ENCODE results near the gene RAPGEF3.

RAPGEF3 gene

DNA sequence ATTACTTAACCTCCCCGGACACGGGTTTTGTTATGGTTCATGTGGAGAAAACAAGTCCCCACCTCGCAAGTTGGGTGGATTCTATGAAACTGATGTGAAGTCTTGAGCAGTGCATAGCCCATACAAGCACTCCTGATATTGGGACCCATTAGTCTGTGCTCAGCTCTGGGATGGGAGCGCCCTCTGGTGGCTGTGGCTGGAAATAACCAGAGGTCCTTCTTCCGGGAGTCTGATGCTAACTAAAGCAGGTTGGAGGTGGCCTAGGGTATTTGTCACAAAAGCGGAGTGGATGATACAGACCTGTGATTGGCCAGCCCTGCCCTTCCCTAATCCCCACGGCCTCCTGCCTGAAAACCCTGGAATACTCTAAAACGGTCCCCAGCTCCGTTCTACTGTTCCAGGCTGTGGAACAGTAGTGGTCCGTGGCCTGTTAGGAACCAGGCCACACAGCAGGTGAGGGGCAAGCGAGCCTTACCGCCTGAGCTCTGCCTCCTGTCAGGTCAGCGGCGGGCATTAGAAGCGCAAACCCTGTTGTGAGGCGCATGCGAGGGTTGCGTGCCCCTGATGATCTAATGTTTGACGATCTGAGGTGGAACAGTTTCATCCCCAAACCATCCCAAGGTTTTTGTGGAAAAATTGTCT, 20.7 kb upstream of the RAPGEF3 start:
- TF ChIP-seq POLR2A (IDR thresholded peaks at IDR 0.05; ENCODE audit: extremely low read depth, insufficient read length) (no peak), MYC (IDR thresholded peaks at IDR 0.05; ENCODE audit: low read depth, low read length) (peak; percentile 39; the same call in 1 of the 2 replicates)
- TF ChIP-seq, protein P1, sequence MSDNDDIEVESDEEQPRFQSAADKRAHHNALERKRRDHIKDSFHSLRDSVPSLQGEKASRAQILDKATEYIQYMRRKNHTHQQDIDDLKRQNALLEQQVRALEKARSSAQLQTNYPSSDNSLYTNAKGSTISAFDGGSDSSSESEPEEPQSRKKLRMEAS (IDR thresholded peaks at IDR 0.05; ENCODE audit: low read depth, low read length), result peak; percentile 21; the same call in 1 of the 2 replicates
- TF ChIP-seq, protein P2, sequence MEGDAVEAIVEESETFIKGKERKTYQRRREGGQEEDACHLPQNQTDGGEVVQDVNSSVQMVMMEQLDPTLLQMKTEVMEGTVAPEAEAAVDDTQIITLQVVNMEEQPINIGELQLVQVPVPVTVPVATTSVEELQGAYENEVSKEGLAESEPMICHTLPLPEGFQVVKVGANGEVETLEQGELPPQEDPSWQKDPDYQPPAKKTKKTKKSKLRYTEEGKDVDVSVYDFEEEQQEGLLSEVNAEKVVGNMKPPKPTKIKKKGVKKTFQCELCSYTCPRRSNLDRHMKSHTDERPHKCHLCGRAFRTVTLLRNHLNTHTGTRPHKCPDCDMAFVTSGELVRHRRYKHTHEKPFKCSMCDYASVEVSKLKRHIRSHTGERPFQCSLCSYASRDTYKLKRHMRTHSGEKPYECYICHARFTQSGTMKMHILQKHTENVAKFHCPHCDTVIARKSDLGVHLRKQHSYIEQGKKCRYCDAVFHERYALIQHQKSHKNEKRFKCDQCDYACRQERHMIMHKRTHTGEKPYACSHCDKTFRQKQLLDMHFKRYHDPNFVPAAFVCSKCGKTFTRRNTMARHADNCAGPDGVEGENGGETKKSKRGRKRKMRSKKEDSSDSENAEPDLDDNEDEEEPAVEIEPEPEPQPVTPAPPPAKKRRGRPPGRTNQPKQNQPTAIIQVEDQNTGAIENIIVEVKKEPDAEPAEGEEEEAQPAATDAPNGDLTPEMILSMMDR (IDR thresholded peaks at IDR 0.05; ENCODE audit: low read depth, low read length), result peak; percentile 97
- H3K4me3 ChIP-seq (ENCODE audit: low read depth, low read length), result no peak overlapping the region
- DNase-seq (ENCODE audit: low read depth), result peak; percentile 90

DNA sequence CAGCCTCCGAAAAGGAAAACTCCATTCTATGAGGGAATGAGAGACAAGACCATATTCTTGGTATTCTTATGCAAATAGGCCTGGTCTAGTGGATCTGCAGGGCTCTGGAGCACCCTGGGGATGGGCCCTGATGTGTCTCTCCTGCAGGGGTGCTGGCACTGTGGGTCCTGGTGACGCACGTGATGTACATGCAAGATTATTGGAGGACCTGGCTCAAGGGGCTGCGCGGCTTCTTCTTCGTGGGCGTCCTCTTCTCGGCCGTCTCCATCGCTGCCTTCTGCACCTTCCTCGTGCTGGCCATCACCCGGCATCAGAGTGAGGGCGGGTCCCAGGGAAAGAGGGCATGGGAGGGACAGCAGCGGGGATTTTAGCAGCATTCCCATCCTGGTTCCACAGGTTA, 20.2 kb upstream of the RAPGEF3 start:
- TF ChIP-seq, protein P2 (IDR thresholded peaks at IDR 0.05; ENCODE audit: low read depth, low read length), result no peak
- TF ChIP-seq MYC (IDR thresholded peaks at IDR 0.05; ENCODE audit: low read depth, low read length) (no peak), POLR2A (IDR thresholded peaks at IDR 0.05; ENCODE audit: extremely low read depth, insufficient read length) (no peak)
- TF ChIP-seq, protein P1 (IDR thresholded peaks at IDR 0.05; ENCODE audit: low read depth, low read length), result no peak
- DNase-seq (ENCODE audit: low read depth), result no peak
- no peak overlapping the region for H3K4me3 ChIP-seq (ENCODE audit: low read depth, low read length)

DNA sequence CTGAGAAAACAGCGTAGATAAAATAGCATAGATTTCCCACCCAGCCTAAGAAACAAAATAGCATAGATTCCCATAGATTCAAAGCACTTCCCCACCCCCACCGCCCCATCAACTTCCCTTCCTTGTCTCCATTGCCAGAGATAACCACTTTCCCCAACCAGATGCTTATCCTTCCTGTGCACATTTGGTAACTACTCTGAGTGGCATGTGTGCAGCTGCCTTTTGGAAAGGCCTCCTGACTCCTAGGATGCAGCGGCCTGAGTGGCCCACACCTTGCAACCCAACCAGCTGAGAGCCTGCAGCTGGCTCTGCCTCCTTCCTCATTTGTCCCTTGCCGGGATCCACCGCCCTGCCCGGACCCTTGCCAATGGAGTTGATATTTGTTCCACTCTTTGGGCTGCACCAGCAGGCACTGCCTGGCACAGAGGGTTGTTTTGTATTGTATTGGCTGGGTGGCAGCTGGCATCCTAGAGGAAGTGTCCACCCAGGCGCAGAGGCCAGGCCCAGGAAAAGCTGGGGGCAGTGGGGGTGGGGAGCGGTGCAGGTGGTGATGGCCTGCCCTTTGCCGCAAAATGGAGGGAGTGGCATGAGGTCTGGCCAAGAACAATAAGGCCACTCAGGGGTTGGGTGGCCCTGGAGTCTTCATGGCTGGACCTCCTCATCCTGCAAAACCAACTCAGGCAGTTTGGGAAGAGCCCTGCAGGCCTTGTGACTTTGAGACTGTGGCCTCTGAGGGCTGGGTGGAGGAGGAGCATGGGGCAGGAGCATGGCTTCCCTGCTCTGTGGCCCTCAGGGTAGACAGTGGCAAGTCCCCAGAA, 19.3 kb upstream of the RAPGEF3 start:
- H3K4me3 ChIP-seq (ENCODE audit: low read depth, low read length), result no peak overlapping the region
- DNase-seq (ENCODE audit: low read depth), result peak; percentile 69
- TF ChIP-seq, protein P2 (IDR thresholded peaks at IDR 0.05; ENCODE audit: low read depth, low read length), result no peak
- no peak for TF ChIP-seq POLR2A (IDR thresholded peaks at IDR 0.05; ENCODE audit: extremely low read depth, insufficient read length)
- TF ChIP-seq, protein P1 (IDR thresholded peaks at IDR 0.05; ENCODE audit: low read depth, low read length), result no peak
- TF ChIP-seq MYC (IDR thresholded peaks at IDR 0.05; ENCODE audit: low read depth, low read length), result no peak

DNA sequence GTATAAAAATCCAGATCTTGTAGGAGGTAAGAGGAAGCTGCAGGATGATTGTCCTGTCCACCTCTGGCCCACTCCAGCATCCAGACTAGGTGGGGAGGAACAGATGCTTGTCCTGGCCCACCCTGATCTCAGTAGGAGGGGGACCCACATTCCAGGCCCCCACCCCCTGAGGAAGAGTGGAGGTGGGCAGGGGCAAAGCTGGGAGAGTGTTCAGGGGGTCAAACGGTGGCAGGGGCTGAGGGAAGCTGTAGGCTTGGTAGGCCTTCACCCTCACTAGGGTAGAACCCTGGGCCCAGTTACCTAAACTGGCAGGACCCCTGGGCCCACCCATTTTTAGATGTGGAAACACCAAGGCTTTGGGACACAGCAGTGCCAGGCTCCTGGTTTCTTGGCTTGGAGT, 18.5 kb upstream of the RAPGEF3 start:
- H3K4me3 ChIP-seq (ENCODE audit: low read depth, low read length), result no peak overlapping the region
- no peak for TF ChIP-seq MYC (IDR thresholded peaks at IDR 0.05; ENCODE audit: low read depth, low read length)
- no peak for TF ChIP-seq POLR2A (IDR thresholded peaks at IDR 0.05; ENCODE audit: extremely low read depth, insufficient read length)
- TF ChIP-seq, protein P2 (IDR thresholded peaks at IDR 0.05; ENCODE audit: low read depth, low read length), result no peak
- TF ChIP-seq, protein P1 (IDR thresholded peaks at IDR 0.05; ENCODE audit: low read depth, low read length), result no peak

DNA sequence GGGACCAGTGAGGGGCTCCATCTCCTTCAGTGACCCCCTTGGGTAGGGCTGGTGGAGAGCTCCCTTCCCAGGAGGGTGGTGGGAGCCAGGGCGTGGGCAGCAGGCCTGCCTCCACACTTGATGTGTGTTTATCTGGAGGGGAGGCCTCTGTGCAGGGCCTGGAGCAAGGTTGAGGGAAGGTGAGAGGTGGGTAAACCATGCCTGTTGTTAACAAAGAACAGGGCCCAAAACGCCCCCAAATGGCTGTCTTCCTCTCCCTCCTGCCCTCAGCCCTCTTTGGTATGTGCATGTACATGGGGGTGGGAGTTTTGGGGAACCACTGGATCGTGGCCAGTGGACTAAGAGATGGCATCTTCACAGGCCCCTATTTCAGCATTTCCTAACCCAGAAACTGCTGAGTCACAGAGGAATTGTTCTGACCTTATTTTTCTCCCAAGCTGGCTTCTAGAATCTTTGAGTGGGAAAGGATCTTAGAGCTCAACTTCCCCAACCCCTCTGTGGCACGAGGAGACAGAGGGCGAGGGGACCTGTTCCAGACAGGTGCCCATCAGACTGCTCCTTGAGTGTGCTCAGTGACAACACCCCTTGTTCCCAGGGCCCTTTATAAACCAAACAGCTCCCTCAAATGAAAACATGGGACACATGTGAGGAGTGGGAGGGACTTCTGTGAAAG, 17.9 kb upstream of the RAPGEF3 start:
- DNase-seq (ENCODE audit: low read depth), result peak; percentile 77
- no peak overlapping the region for H3K4me3 ChIP-seq (ENCODE audit: low read depth, low read length)
- TF ChIP-seq MYC (IDR thresholded peaks at IDR 0.05; ENCODE audit: low read depth, low read length) (0 out of 2 replicates have a peak, but pooled peaks have one; percentile 6), POLR2A (IDR thresholded peaks at IDR 0.05; ENCODE audit: extremely low read depth, insufficient read length) (no peak)

More for the DNA sequence above, 18.5 kb upstream of the RAPGEF3 start:
- no peak for DNase-seq (ENCODE audit: low read depth)
